Left colon (tissue), 2 donors: Measurements from ENCODE around the gene MS4A7. TPM values are rescaled to one million over a fixed set of nuclear protein-coding genes. Genes with fewer than 3 reads are reported as not detected.

ENCODE experiments used
- ATAC-seq: fragments of 200-7000 bp; cut with Tn5 transposase; one replicate; pipeline ENCODE4 v1.9.1; 2020; ENCODE audit warnings: mild to moderate bottlenecking, moderate library complexity
- DNase-seq, 2 donors: peaks; one replicate each; pipeline ENCODE4 v3.0.0-alpha.2; 2020
- intact Hi-C, 2 donors: fragments of 100-400 bp; cut with DNase I in 1 of 2; cut with micrococcal nuclease in 1 of 2; formaldehyde crosslinking; loops; one replicate each; pipeline versions ENCODE4 v1.11.2 to v1.14.0; 2022; cut with DNase I, micrococcal nuclease
- total RNA-seq, 2 donors: library from RNA; stranded (reverse); fragmentation: NEBNext Ultra II Directional; extraction: Animal tissue kit (Norgen Biotek cat#: 25700); gene quantifications; one replicate each; pipeline ENCODE4 v1.2.1, GENCODE V29; 2021
- donor health status: DM: no; HTN: no; CAD: no.
- donor health status: DM: yes; HTN: yes; CAD: no.

Gene MS4A7
- total RNA-seq, 2 donors from 2014 or later, result 9.8 to 38.3 TPM

DNA sequence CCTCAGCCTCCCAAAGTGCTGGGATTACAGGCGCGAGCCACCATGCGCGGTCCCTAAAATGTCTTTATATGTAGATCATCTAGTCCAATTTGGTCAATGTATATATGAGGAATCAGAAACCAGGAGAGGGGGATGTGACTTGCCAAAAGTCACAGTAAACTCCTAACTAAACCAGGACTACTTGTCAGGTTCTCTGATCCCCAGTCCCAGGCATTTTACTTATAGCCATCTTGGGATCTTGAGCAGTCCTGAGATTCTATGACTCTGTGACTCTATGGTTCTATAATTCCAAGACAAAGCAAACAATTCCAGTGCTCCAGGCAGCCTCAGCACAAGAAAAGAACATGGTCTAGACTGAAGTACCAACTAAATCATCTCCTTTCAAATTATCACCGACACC, 50.9 kb downstream of the MS4A7 start, which contains the start of gene MS4A5:
MS4A5 (plus strand) TSS at position 301 of the 400 bp plus-strand sequence. CDS start 103 bp downstream, outside the sequence.
- DNase-seq, result no peak
- intact Hi-C loops, result no loop called here

DNA sequence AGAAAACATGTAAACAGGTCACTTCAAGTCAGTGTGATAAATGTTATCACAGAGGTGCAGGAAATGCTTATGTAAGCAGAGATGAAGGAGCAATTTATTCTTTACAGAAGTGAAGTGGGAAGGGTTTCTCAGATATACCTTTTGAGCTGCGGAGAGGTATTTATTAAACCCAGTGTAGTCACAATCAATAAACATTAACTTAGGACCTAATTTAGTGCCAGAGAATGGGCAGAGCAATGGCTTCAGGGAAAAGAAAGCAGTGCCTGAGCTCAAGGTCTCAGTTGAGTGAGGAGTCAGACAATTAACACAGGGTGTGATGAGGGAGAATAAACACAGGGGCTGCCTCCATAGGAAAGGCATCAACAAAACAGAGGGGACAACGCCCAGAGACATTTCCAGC, 52.9 kb downstream of the MS4A7 start:
- no peak for ATAC-seq
- intact Hi-C loops, result no loop called here
- no peak for DNase-seq

More for the DNA sequence above, 50.9 kb downstream of the MS4A7 start, which contains the start of gene MS4A5:
- ATAC-seq, result no peak

DNA sequence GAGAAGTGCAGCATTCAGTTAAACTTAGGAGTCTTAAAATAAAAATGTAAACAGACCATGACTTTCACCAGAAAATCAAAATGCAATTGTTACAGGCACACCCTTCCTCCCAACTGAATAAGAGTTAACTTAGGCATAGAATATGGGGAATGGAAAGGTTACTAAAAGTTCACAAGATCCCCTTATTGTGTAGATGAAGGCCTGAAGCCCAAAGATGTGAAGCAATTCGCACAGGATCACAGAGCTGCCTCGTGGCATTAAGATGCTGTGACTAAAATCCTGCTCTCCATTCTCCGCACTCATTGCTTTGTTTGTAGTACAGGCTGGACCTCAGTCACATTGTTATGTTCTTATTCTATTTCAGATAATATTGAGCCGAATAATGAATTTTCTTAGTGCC, 55.1 kb downstream of the MS4A7 start:
- intact Hi-C loops, result no loop called here

More for the DNA sequence above, 55.1 kb downstream of the MS4A7 start:
- DNase-seq (no peak), ATAC-seq (no peak)

Other genes starting within 250 kb of the MS4A7 start
- 10 to 100 TPM; 20.2 to 57.3 TPM for gene MS4A6A, start 195.4 kb upstream of the MS4A7 start, total RNA-seq
- 1 to 10 TPM; 1.1 to 3.0 TPM for gene MS4A4E, start 135.4 kb upstream of the MS4A7 start, total RNA-seq
- gene MS4A4A, start 97.9 kb upstream of the MS4A7 start, total RNA-seq, result 10 to 100 TPM in 1 of 2 donors, 1 to 10 TPM in 1; 7.6 to 16.8 TPM
- gene MS4A6E, start 51.3 kb upstream of the MS4A7 start, total RNA-seq, result not detected
- 1 to 10 TPM in 1 of 2 donors, under 1 TPM in 1; 0.40 to 1.7 TPM for gene MS4A14, start 17.9 kb downstream of the MS4A7 start, total RNA-seq
- gene MS4A5, start 51.0 kb downstream of the MS4A7 start, total RNA-seq, result not detected
- gene MS4A1, start 77.3 kb downstream of the MS4A7 start, total RNA-seq, result 1 to 10 TPM; 1.6 to 3.1 TPM
- gene MS4A12, start 114.2 kb downstream of the MS4A7 start, total RNA-seq, result 100 to 1,000 TPM; 591 to 666 TPM
- not detected for gene MS4A13, start 136.9 kb downstream of the MS4A7 start, total RNA-seq